Right renal cortex interstitium (tissue), 3 donors: ENCODE results near the gene GNG4. TPM values are rescaled to one million over a fixed set of nuclear protein-coding genes. Genes with fewer than 3 reads are reported as not detected.

Experiments
- DNase-seq, 3 donors: peaks; one replicate each; pipeline ENCODE4 v3.0.0-alpha.2; 2013; ENCODE audit warnings: low read depth in 3 of 3, low spot score in 2 of 3
- polyA plus RNA-seq, 3 donors: library from polyadenylated mRNA; unstranded; fragments of 120-200 nt; gene quantifications; one replicate each; pipeline ENCODE4 v1.2.1, GENCODE V29; 2013; ENCODE audit not compliant: insufficient read length in 3 of 3

GNG4 gene
- polyA plus RNA-seq, 3 donors: 2.9 to 3.7 (median 3.4) TPM

DNA sequence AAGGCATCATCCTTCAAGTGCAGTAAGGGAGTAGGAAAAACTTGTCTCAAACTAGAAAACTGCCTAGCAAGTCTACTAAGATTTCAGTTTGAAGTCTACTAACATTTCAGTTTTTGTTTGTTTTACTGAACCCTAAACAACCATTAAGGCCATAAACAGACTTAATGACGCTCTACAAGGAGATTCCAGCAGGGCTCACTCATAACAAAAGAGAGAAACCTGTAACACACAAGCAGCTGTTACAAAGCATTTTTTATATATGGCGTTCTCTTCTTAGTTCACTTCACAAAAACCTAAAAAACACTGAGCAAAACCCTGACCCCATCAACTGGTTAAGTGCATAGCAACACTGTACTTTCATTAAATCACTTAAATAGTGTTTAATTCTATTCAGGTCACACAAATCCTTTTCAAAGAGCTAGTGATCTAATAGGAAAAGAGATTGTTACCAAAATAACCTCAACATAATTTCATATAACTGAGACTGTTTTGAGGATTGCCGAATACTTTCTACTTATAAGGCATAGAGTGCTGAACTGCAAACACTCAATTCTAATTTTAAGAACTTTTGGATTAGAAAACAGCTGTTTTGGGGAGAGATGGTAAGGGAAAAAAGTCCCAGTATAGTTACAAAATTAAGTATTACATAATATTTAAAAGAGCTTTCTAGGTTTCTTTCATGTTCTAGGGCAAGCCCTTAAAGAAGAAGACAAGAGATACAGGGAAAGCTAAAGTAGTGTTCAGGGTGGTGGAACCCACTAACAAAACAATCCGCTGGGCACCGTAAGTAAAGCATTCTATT, 146.8 kb downstream of the GNG4 start:
- peak; percentile 38 to 42 (median 39) for DNase-seq

DNA sequence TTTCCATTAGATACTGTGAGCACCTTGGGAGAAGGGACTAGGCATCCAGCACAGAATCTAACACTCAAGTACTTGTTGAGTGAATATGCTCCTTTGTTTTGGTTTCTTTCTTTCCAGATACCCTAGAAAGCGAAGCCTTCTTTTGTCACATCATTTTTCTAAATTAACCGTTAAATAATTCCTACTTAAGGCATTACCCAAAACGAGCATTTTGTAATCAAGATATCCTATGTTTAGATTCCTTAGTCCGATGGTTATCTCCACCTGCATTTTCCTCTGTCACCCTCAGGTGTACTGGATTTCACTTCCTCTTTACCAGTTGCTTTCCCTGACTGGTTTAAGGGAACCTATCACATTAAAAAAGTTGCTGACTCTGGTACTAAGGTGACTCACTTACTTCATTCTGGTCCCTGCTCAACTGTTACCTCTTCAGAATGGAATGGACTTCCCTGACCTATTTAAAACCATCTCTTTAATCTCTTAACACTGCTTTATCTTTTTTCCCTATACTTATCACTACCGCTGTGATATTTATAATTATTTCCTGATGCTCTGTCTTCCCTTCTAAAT, 148.5 kb downstream of the GNG4 start:
- DNase-seq: no peak

Other genes starting within 250 kb of the GNG4 start
- gene B3GALNT2, start 145.3 kb downstream of the GNG4 start, polyA plus RNA-seq: 10 to 100 TPM; 23.0 to 26.1 (median 24.1) TPM
- 10 to 100 TPM; 11.8 to 13.8 (median 13.2) TPM for gene LYST, start 217.1 kb upstream of the GNG4 start, polyA plus RNA-seq